ENCODE data around the gene MYL5.

DNA sequence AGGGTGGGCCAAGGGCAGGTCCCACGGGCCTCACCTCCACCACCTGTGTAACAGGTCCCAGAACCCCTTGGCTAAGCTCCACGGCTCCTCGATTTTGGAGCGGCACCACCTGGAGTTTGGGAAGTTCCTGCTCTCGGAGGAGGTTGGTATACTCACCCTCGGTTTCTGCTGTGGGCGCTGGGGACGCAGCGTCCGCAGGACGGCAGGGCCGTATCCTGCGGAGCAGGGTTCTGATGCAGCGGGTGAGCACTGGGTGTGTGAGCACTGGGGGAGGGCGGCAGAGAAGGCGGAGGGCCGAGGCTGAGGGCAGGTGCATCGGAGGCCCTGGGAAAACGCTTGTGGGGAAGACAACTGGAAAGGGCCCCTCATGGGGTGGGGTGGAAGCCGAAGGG is 11.3 kb upstream of the MYL5 start:
- TF ChIP-seq POLR2AphosphoS5 (IDR thresholded peaks at IDR 0.05; ENCODE audit: low read depth, low read length) (no peak), TAF1 (IDR thresholded peaks at IDR 0.05; ENCODE audit: borderline replicate concordance, low read depth, low read length) (no peak), POLR2A (IDR thresholded peaks at IDR 0.05; ENCODE audit: low read depth, low read length) (no peak)

Data from GM12892 (cell line).